OCI-LY3 (cell line): ENCODE results near the gene ST7.

ENCODE experiments used
- H2AFZ ChIP-seq: fragments of 200-600, 300-600 bp; shearing (Covaris generic); 2 replicates; pipeline ENCODE4 v1.6.0; 2014; ENCODE audit warnings: antibody characterized with exemption, low read depth, low read length
- H3K27ac ChIP-seq: fragments of 200-600, 300-600 bp; sonication (generic); 2 replicates; pipeline ENCODE4 v1.5.1; 2014; ENCODE audit warnings: mild to moderate bottlenecking, low read length, moderate library complexity, mixed read lengths
- H3K27me3 ChIP-seq: fragments of 200-600, 300-600 bp; sonication (generic); 2 replicates; pipeline ENCODE4 v1.6.1; 2014; ENCODE audit warnings: low read depth, low read length, mixed read lengths
- H3K36me3 ChIP-seq: fragments of 200-600, 300-600 bp; sonication (generic); replicated peaks from 2 replicates; pipeline ENCODE3; 2014; ENCODE audit warnings: low read depth, low read length, mixed read lengths
- H3K4me1 ChIP-seq: fragments of 300-600, 200-600 bp; sonication (generic); 2 replicates; pipeline ENCODE4 v1.6.1; 2014; ENCODE audit warnings: low read length, mixed read lengths
- H3K4me2 ChIP-seq: fragments of 200-600, 300-600 bp; sonication (generic); 2 replicates; pipeline ENCODE4 v1.6.1; 2014; ENCODE audit warnings: low read length, mixed read lengths
- H3K4me3 ChIP-seq: fragments of 300-600, 200-600 bp; sonication (generic); 2 replicates; pipeline ENCODE4 v1.5.1; 2014; ENCODE audit warnings: antibody characterized with exemption, mild to moderate bottlenecking, low read length, moderate library complexity
- H3K79me2 ChIP-seq: fragments of 300-600, 200-600 bp; shearing (Covaris generic); 2 replicates; pipeline ENCODE4 v1.6.1; 2014; ENCODE audit warnings: mild to moderate bottlenecking, low read length, mixed read lengths
- H3K9ac ChIP-seq: fragments of 300-600, 200-600 bp; shearing (Covaris generic); 2 replicates; pipeline ENCODE4 v1.6.0; 2014; ENCODE audit warnings: mild to moderate bottlenecking, low read length, moderate library complexity
- H3K9me3 ChIP-seq: fragments of 200-600, 300-600 bp; shearing (Covaris generic); 2 replicates; pipeline ENCODE4 v1.6.1; 2014; ENCODE audit warnings: low read length, mixed read lengths; ENCODE audit not compliant: insufficient read depth
- H4K20me1 ChIP-seq: fragments of 200-600, 300-600 bp; sonication (generic); 2 replicates; pipeline ENCODE4 v1.6.1; 2016; ENCODE audit warnings: low read length, mixed read lengths; ENCODE audit not compliant: insufficient read depth
- CTCF ChIP-seq: fragments of 200-600, 300-600 bp; sonication (generic); IDR thresholded peaks from 2 replicates; pipeline ENCODE4 v1.5.1; 2014; ENCODE audit warnings: antibody characterized with exemption, low read length, low read depth
- EZH2phosphoT487 ChIP-seq: fragments of 200-600 bp; shearing (Covaris generic); IDR thresholded peaks from 2 replicates; pipeline ENCODE4 v1.6.1; 2018; ENCODE audit warnings: antibody characterized with exemption, mixed run types, low read depth

The ST7 gene

GRCh38 chr7:117035465-117035862 is 82.2 kb downstream of the ST7 start:
- TF ChIP-seq EZH2phosphoT487 = no peak
- H3K79me2 ChIP-seq = peaks cover 85% of the 10 kb centered on the region
- peaks cover 78% of the 10 kb centered on the region for H4K20me1 ChIP-seq
- H2AFZ ChIP-seq = no peak overlapping the region
- peaks cover 2% of the 10 kb centered on the region for H3K4me1 ChIP-seq
- no peak overlapping the region for H3K4me2 ChIP-seq
- peaks cover 4% of the 10 kb centered on the region; the same call in 1 of the 2 replicates for H3K9me3 ChIP-seq
- no peak overlapping the region for H3K4me3 ChIP-seq
- H3K27ac ChIP-seq = no peak overlapping the region
- H3K36me3 ChIP-seq = peaks cover 2% of the 10 kb centered on the region
- H3K9ac ChIP-seq = no peak overlapping the region
- H3K27me3 ChIP-seq = no peaks in the 10 kb centered on the region

GRCh38 chr7:117036053-117036669 is 82.9 kb downstream of the ST7 start:
- Histone ChIP-seq H3K27me3 (no peaks in the 10 kb centered on the region), H4K20me1 (peaks cover 82% of the 10 kb centered on the region), H3K9ac (no peak overlapping the region), H3K27ac (no peak overlapping the region), H3K36me3 (peaks cover 2% of the 10 kb centered on the region), H3K4me2 (no peak overlapping the region), H3K4me1 (peaks cover 9% of the 10 kb centered on the region), H3K4me3 (no peak overlapping the region), H3K9me3 (no peaks in the 10 kb centered on the region), H3K79me2 (peaks cover 85% of the 10 kb centered on the region), H2AFZ (no peak overlapping the region)
- TF ChIP-seq EZH2phosphoT487 (no peak), CTCF (no peak)

- peaks cover 89% of the 10 kb centered on the region for H3K79me2 ChIP-seq
- H2AFZ ChIP-seq = no peak overlapping the region
- H3K36me3 ChIP-seq = peaks cover 6% of the 10 kb centered on the region
- H3K27ac ChIP-seq = no peak overlapping the region
- no peak overlapping the region for H3K4me2 ChIP-seq
- no peak overlapping the region for H3K4me3 ChIP-seq
- TF ChIP-seq CTCF (no peak), EZH2phosphoT487 (no peak)
- H3K9me3 ChIP-seq = no peaks in the 10 kb centered on the region
- H3K27me3 ChIP-seq = no peaks in the 10 kb centered on the region
- peaks cover 16% of the 10 kb centered on the region for H3K4me1 ChIP-seq
- H3K9ac ChIP-seq = no peak overlapping the region
- H4K20me1 ChIP-seq = peaks cover 89% of the 10 kb centered on the region
These were observed 83.5 kb downstream of the ST7 start for GRCh38 chr7:117036836-117037235.

- H3K4me1 ChIP-seq = peaks cover 17% of the 10 kb centered on the region
- H3K27ac ChIP-seq = no peak overlapping the region
- no peak for TF ChIP-seq CTCF
- TF ChIP-seq EZH2phosphoT487 = no peak
- H2AFZ ChIP-seq = no peak overlapping the region
- H3K4me2 ChIP-seq = no peak overlapping the region
- H3K4me3 ChIP-seq = no peak overlapping the region
- no peak overlapping the region for H3K9ac ChIP-seq
- H3K9me3 ChIP-seq = no peaks in the 10 kb centered on the region
- H4K20me1 ChIP-seq = peaks cover 95% of the 10 kb centered on the region
- H3K79me2 ChIP-seq = peaks cover 96% of the 10 kb centered on the region
- peaks cover 10% of the 10 kb centered on the region for H3K36me3 ChIP-seq
- no peaks in the 10 kb centered on the region for H3K27me3 ChIP-seq
These were observed 85.1 kb downstream of the ST7 start for GRCh38 chr7:117038408-117038807.
